SHP77 treated with DMSO at 0.1 percent for 48 hours (cell line): ENCODE data around the gene GLUD1.
"Not testable (repeated sequence)": the region's sequence is repeated elsewhere in the genome, so short reads cannot be mapped to it uniquely, and the experiment has no call there.

Experiments used
- DNase-seq: peaks from one replicate; lab custom pipeline; 2025; lab: John Stamatoyannopoulos, UW

GLUD1 gene

DNA sequence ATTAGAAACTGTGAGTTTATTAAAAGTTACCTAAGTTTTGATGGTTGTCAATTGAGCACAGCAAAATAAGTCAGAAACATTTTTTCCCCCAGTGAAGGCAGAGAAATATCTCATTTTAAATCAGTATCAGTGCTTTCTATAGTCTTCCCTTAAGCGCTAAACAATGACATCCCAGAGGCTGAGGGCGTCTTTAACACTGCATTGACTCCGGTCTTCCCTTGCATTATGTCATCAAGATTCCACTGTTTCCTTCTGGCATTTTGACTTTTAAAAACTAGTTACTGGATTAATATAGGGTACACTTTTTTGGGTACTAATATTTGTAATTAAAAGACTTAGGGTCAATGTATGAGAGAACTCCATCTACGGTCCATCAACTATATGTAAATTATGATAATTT lies 3.9 kb downstream of the GLUD1 start:
- DNase-seq = no peak

DNA sequence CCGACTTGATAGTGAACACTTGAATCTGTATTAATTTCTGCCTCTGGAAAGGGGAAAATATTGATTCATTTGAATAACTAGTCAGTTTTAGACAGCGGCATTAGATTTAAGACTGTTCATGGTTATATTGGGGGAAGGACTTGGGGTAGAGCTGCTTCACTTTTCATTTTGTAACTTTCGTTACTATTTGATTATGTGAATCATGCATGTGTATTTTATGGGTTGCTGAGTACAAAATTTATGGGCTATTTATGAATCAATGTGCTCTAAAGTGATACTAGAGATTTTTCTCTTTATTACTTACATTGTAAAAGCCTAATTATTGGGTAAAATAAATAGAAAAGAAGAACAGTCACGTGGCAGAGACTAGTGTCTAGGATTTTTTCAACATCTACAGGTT lies 4.9 kb downstream of the GLUD1 start:
- DNase-seq = no peak

DNA sequence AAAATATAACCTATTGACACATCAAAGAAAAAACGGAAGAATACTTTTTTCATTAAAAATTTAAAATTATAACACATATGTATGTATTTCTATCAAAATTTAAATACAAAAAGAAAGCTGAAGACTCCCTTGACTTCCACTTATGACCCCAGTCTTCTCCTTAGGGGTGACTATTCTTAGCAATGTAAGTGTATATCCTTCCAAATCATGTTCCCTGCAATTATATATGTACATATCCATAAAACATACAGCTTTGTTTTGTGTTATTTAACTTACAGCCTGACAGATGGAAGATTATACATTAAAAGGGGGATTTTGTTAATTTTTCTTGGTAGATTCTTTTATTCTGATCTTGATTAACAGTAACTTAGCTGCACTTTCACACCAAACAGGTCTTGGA lies 9.1 kb downstream of the GLUD1 start:
- no peak for DNase-seq

DNA sequence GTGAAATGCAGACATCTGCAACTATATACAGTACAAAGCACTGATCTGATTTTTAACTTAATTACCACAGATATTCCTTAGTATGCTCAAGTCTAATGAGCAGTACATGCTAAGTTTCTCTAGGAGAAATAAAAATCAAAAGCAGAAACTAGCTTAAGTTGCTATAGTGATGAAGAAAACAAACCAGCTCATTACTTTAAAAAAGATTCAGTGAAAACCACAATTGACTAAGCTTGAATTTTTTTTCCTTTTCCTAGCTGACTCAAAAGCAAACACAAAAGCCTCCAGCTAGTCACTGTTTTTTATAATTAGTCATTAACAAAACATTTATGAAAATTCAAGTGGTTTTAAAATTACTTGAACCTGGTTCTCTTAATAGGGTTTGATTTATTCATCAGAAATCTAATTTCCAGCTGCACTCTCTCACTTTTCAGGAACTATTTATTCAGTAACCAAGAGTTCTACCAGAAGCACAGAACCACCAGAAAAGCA lies 10.3 kb downstream of the GLUD1 start:
- DNase-seq = not testable (repeated sequence)

DNA sequence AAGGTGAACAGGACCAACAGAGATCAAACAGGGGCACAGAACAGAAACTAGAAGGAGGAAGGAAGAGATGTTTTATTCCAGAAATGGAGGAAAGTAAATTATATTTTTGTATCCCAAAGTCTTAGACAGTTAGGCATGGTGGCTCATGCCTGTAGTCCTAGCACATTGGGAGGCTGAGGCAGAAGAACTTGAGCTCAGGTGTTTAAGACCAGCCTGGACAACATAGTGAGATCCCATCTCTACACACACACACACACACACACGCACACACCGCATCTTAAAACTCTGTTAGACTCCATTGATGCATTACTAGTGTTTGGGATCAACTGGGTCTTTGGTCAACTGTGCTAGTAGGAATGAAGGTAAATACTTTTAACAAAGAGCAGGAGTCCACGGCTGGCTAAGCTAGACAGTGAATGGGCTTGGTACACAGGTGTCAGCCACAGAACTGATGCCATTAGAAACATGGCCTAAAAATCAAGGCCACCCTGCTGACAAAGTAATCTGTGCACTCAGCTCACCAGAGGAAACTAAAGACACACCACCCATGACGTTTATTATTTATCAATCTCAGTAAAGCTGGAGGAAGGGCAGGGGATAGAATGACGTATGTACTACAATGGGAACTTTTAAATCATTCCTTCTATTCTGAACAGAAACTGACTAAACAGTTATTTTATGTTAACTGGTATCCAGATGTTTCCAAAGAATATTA lies 10.9 kb downstream of the GLUD1 start:
- not testable (repeated sequence) for DNase-seq

DNA sequence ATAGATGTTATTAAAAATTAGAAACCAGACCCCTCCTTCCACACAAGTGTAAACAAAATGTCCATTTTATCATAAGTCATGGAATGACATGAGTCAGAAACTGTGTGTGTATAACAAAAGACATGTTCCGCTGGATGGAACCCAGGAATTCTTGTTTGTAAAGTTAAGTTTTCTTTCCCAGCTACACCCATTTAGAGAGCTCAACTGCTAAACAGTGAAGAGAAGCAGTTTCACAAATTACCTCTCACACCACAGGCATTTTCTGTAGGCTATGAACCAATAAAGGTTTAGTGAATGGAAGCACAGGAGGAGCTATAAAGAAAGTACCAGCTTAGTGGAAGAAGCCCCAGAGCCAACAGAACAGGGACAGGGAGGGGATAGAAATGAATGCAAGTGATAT lies 12.4 kb downstream of the GLUD1 start:
- not testable (repeated sequence) for DNase-seq

DNA sequence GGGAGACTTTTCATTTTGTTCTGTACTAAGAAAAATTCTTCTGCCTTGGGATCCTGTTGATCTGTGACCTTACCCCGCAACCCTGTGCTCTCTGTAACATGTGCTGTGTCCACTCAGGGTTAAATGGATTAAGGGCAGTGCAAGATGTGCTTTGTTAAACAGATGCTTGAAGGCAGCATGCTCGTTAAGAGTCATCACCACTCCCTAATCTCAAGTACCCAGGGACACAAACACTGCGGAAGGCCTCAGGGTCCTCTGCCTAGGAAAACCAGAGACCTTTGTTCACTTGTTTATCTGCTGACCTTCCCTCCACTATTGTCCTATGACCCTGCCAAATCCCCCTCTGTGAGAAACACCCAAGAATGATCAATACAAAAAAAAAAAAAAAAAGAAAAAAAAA lies 13.1 kb downstream of the GLUD1 start:
- not testable (repeated sequence) for DNase-seq

DNA sequence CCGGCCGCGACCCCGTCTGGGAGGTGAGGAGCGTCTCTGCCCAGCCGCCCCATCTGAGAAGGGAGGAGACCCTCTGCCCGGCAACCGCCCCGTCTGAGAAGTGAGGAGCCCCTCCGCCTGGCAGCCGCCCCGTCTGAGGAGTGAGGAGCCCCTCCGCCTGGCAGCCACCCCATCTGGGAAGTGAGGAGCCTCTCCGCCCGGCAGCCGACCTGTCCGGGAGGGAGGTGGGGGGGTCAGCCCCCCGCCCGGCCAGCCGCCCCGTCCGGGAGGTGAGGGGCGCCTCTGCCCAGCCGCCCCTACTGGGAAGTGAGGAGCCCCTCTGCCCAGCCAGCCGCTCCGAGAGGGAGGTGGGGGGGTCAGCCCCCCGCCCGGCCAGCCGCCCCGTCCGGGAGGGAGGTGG lies 14.0 kb downstream of the GLUD1 start:
- DNase-seq = not testable (repeated sequence)

DNA sequence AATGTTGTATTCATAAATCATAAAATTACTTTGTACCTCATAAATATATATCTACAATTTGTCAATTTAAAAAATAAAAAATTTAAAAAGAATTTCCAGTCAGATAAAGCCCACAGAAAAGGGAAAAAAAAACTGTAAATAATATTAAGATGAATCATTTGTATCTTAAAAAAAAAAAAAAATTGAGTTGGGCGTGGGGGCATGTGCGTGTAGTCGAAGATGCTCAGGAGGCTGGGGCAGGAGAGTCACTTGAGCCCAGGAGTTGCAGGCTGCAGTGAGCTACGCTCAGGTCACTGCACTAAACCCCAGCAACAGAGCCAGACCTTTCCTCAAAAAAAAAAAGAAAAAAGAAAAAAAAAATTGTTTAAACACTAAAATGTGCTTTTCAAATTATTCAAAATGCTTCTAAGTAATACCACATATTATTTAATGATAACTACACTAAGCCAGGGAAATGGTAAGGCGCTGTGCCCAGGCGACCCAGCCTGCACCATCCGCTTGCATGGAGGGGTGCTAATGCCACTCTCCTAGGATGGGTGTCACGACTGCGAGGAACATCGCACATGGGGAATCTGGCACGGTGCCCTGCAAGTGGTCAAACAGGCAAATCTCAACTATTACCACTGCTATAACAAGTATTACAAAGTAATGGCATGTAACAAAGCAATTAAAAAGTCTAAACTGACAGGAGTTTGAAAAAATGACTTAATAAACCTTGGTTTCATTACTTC lies 15.4 kb downstream of the GLUD1 start:
- no peak for DNase-seq

DNA sequence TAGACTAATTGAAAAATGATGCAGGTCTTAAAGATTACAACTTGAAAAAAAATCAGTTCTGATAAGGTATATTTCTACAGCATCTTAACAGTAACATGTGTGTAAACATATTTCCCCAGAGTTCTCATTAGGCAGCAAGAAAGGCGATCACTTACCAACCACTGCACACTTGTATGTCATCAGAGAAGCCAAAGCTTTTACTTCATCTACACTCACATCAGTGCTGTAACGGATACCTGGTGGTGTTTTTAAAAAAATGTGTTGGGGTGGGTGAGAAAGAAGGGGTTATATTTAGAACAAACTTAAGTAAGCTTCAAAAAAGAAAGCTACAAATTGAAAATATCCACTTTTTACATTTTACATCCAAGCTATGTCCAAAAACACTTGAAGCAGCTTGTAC lies 18.2 kb downstream of the GLUD1 start:
- not testable (repeated sequence) for DNase-seq

DNA sequence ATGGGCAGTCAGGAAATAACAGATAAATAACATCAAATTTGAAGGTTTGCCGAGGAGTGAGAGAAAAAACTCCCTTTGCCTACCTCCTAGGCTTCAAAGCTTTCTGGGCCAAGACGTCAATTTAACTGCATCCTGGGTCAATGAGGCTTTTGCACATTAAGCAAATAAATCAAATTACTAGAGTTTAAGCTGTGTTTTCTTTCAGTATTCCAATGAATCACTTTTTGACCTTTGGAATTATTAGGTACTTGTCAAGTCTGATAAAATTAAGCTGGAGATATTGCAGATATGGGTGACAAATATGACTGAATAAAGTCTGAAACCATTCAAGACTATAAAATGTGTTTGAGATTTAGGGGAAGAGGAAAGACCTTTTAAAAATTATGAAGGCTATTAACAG lies 22.2 kb downstream of the GLUD1 start:
- DNase-seq = no peak

DNA sequence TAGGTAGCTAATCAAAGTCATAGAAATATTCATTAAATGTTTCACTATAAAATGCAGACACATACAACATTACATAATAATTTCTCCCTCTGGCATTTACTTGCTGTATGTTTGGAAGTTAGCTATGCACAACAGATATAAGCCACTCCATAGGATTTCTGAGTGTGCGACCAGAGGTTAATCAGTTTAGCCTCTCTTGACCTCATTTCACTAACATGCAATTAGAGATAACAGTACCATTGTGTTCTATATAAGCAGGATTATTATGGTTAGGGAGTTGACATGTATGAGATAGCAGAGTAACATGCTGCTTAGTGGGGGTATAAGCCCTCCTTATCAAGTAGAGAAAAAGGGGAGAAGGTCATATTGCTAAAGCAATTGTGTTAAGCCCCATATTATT lies 26.4 kb downstream of the GLUD1 start:
- no peak for DNase-seq

DNA sequence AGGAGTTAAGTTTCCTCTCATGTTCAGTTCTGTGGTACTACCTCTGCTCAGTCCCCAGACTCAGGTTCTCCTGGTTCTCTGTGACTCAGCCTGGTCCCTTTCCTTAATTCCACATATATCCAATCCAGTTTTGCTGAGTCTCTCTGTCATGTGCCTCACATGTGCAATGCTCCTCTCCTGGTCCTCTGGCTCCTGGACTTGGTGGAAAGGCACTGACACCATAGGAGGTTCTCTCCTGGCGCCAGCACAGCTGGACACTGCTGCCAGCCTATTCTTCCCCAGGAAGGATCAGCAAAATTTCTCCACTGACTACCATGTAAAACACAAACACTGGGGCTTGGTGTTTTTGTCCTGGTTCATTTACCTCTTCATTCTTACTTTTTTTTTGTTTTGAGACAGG lies 27.8 kb downstream of the GLUD1 start:
- DNase-seq = no peak

DNA sequence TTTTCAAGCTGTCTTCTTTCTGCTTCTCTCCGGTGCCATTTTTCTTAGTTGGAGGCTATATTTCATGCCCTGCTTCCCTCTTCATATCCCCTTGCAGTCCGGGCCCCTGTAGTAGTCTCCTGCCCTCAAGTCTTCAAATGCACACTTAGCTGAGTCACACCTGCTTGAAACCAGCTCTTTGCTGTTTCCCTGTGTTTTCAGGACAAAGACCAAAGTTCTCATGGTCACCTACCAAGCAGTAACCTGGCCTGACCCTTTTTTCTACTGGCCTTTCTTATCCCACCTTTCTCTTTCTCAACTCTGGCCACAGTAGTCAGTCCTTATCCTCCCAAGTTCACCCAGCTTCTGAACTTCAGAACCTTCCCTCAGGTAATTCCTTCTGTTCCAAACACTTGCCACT lies 28.5 kb downstream of the GLUD1 start:
- DNase-seq = no peak

DNA sequence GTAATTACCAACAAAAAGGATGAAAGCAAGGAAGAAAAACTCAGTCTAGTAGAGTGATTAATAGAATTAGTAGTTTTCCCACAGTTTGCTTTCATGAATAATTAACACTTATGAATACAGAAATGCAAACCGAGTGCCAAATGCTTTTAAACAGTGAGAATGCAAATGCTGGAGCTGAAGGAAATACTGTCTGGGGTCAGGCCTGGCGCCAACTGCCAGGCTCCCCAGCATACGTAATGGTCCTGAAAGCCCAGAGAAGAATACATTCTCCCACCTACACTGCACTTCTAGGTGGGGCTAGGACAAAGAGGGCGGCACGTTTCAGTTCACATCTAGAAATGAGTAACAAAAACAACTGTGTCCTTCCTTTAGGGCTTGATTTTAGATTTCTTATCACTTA lies 30.0 kb downstream of the GLUD1 start:
- no peak for DNase-seq

DNA sequence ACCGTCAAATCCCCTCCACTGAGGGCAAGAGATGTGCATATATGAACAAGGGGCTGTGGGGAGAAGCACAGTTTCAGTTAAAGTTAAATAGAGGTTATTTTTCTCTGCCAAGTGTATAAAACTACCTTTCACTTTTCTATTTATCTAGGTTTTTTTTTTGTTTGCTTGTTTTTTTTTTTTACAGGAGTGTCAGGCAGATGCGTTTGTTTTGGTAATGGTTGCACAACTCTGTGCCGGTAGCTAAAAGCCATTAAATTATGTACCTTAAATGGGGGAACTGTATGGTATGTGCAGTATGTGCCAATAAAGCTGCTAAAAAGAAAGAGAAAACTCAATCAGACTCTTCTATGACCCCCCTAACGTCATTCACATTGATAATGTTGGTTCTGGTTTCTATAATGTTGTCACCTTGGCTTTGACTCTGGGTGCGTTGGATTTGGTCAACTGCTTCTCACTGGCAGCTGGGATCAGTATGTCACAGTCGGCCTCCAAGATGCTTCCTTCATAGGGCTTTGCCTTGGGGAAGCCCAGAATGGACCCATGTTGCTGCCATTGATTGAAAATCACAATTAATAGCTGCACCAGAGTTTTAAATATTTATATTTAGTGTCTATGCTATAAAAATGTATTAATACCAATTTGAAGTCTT lies 34.2 kb downstream of the GLUD1 start:
- DNase-seq = no peak

DNA sequence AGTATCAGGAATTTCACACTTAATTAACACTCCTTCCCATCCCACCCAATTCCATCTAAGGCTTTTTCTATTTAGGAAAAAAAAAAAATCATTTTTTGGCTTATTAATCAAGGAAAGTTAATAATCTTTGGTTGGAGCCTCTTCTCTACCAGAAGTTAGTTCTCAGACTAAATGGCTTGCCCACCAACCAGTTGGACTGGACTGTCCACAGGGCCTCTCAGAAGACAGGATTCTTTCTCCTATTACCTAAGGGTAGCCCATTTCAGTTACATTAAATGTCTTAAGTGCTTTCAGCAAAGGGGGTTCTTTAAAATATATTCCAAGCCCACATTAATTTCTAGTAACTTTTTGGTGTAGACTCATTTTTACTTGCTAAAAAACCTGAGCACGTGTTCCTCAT lies 35.2 kb downstream of the GLUD1 start:
- DNase-seq = no peak

DNA sequence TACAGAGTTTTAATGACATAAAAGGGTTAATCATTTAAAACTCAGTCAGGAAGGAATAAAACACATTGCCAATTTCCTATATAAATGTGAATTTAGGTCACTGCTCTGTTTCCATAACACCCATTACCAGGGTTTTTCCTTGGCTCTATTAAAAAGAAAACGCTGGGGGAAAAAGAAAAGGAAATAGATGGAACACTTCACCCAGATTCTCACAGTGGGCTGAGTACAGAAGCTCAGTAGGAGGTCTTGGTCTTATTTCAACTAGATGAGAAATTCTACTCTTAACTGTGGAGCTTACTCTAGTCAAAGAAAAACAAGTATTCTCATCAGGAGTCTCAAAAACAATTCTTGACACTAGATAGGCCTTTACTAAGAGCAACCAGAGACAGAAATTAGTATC lies 36.5 kb downstream of the GLUD1 start:
- DNase-seq = no peak

DNA sequence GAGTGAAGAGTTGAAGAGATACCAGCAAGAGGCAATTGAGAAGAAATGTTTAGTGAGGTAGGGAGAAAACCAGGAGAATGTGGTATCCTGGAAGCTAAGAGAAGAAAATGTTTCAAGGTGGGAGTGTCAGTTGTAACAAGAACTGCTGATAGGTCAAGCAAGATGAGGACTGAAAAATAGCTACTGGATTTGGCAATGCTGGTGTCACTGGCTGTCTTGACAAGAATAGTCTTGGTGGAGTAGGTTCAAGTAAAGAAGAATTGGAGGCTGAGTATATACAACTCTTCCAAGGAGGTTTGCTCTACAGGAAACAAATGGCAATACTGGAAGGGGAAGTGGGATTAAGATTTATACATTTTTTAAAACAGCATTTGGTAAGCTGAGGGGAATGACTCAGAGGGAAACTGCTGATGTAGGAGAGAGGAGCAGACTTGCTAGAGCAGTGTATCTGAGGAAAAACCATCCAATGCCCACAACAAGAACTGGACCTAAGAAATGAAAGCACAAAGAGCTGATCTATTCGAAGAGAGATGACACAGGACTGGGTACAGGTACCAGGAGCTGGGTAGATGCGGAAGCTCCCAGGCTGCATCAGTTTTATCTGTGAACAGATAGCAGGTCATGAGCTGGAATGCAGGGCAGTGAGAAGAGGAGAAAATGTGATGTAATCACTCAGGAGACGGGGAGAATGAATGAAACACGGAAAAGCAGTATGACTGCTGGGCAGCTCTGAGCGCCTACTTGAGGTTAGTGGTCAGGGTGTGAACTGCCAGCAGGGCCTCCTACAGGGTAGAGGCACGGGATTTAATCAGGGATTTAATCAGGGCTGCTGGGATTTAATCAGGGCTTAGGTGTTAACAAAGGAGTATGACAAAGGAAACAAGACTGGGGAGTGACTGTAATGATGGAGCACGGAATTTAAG lies 40.0 kb downstream of the GLUD1 start:
- no peak for DNase-seq

DNA sequence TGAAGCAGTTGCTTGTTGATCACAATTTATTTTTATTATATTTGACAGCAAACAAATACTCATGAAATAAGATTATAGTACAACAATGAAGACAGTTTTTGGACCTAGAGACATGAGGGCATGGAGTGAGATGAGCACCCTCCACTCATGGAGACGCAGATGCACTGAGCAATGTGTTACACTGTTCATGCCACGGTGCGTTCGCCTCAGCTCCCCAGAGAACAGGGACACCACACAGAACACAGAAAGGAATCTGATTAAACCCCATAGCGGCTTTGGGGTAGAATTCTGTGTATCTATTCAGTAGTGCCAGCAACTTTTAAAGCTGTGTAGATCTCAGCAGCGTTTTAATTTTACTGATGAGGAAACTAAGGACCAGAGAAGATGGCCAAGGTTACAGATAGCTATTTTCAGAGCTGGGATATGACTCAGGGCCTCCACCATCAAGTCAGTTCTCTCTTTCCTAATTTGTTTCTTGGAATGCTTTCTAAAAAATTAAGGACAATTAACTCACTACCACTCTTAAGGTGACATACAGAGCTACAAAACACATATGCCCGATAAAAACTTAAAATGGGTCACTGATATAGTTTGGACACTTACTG lies 41.0 kb downstream of the GLUD1 start:
- DNase-seq = no peak

DNA sequence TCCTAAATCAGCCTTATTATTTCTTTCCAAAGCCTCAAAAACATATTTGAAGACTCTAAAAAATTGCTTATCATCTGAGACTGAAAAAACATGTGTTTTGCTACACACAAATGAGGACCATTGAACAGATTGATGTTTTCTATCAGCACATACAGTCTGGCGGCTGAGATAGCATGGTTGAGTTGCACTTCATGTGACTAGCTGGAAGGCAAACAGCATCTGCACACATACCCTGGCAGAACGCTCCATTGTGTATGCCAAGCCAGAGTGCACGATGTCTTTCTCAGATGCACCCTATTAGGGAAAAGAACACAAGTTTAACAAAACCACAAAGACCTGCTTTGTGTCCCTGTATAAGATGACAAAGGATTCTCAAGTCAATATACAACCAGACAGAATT lies 41.5 kb downstream of the GLUD1 start:
- no peak for DNase-seq
